Coronary artery (tissue), 2 donors: ENCODE results near the gene MICU2.

Experiments
- DNase-seq: peaks from one replicate; pipeline ENCODE4 v3.0.0-alpha.2; 2017; ENCODE audit warnings: low spot score
- H3K27ac ChIP-seq, 2 donors: fragments of 200-600 bp; sonication (generic); one replicate each; pipeline ENCODE4 v1.5.1; 2016 to 2019
- H3K4me3 ChIP-seq: fragments of 200-600 bp; sonication (generic); 2 replicates; pipeline ENCODE4 v1.5.1; 2016; ENCODE audit warnings: mild to moderate bottlenecking, moderate library complexity
- CTCF ChIP-seq: fragments of 200-600 bp; sonication (generic); IDR thresholded peaks from one replicate; pipeline ENCODE4 v1.5.1; 2019; ENCODE audit warnings: antibody characterized with exemption

Gene MICU2

GRCh38 chr13:21537105-21537504 lies 66.9 kb downstream of the MICU2 start:
- no peak overlapping the region for H3K27ac ChIP-seq
- no peak overlapping the region for H3K4me3 ChIP-seq
- no peak for TF ChIP-seq CTCF

GRCh38 chr13:21534760-21535159 lies 69.2 kb downstream of the MICU2 start:
- Histone ChIP-seq H3K4me3 (no peak overlapping the region), H3K27ac (no peak overlapping the region)
- no peak for TF ChIP-seq CTCF
- DNase-seq: no peak

More at GRCh38 chr13:21537105-21537504, 66.9 kb downstream of the MICU2 start:
- no peak for DNase-seq

- TF ChIP-seq CTCF: no peak
- H3K4me3 ChIP-seq: no peak overlapping the region
- DNase-seq: no peak
- no peak overlapping the region for H3K27ac ChIP-seq
Observed at GRCh38 chr13:21531455-21531854, 72.5 kb downstream of the MICU2 start.

GRCh38 chr13:21530656-21531055 lies 73.3 kb downstream of the MICU2 start:
- no peak for TF ChIP-seq CTCF
- DNase-seq: no peak
- H3K27ac ChIP-seq: no peak overlapping the region
- H3K4me3 ChIP-seq: no peak overlapping the region

GRCh38 chr13:21529146-21529893 lies 74.7 kb downstream of the MICU2 start:
- no peak for DNase-seq
- no peak for TF ChIP-seq CTCF
- Histone ChIP-seq H3K4me3 (no peak overlapping the region), H3K27ac (no peak overlapping the region)

GRCh38 chr13:21528616-21529015 lies 75.4 kb downstream of the MICU2 start:
- TF ChIP-seq CTCF: no peak
- no peak for DNase-seq
- no peak overlapping the region for H3K27ac ChIP-seq
- no peak overlapping the region for H3K4me3 ChIP-seq
